ACC112 (cell line): ENCODE measurements around the gene MDH1.
"Not testable (repeated sequence)": the region's sequence is repeated elsewhere in the genome, so short reads cannot be mapped to it uniquely, and the experiment has no call there.

Source experiments
- H2AFZ ChIP-seq: fragments of 200-600 bp; sonication (generic); one replicate; pipeline ENCODE4 v1.6.0; 2017; ENCODE audit warnings: antibody characterized with exemption, low read length; ENCODE audit not compliant: unreplicated experiment
- H3K27ac ChIP-seq: fragments of 200-600 bp; sonication (generic); 2 replicates; pipeline ENCODE4 v1.5.1; 2014; ENCODE audit warnings: low read depth, mild to moderate bottlenecking, antibody characterized with exemption, low read length, moderate library complexity
- H3K27me3 ChIP-seq: fragments of 200-600 bp; sonication (generic); 2 replicates; pipeline ENCODE4 v1.6.1; 2014; ENCODE audit warnings: mild to moderate bottlenecking, antibody characterized with exemption, low read length, moderate library complexity, mixed read lengths; ENCODE audit not compliant: insufficient read depth
- H3K36me3 ChIP-seq: fragments of 200-600 bp; sonication (generic); 2 replicates; pipeline ENCODE4 v1.6.1; 2016; ENCODE audit warnings: mild to moderate bottlenecking, antibody characterized with exemption, low read length, moderate library complexity, mixed read lengths; ENCODE audit not compliant: insufficient read depth
- H3K4me1 ChIP-seq: fragments of 200-600 bp; sonication (generic); one replicate; pipeline ENCODE4 v1.6.1; 2016; ENCODE audit warnings: low read length, mixed read lengths; ENCODE audit not compliant: insufficient read depth, unreplicated experiment, control insufficient read depth
- H3K4me3 ChIP-seq: fragments of 200-600 bp; sonication (generic); 2 replicates; pipeline ENCODE4 v1.5.1; 2014; ENCODE audit warnings: mild to moderate bottlenecking, low read depth, low read length
- H3K79me2 ChIP-seq: fragments of 200-600 bp; sonication (generic); one replicate; pipeline ENCODE4 v1.6.0; 2016; ENCODE audit warnings: low read length; ENCODE audit not compliant: control insufficient read depth, unreplicated experiment, insufficient read depth

Gene MDH1

DNA sequence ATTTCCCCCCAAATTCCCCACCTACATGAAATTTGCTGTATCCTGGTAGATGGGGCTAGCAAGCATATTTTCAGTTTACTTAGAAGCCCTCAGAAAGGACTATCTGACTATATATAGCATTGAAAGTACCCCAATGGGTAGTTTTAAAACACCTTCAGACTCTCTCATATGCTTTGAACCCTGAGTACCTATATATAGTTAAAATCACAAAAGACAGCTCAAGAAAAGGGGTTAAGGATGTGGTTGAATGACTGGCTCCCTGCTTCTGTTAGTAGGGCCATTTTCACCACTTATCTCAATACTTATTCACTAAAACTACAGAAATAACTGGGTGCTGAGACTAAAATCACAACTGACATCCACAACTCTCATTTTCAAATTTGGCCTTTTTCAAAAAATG, 19.0 kb upstream of the MDH1 start:
- Histone ChIP-seq H3K4me1 (no peaks in the 10 kb centered on the region), H3K36me3 (no peaks in the 10 kb centered on the region), H3K79me2 (no peaks in the 10 kb centered on the region), H3K4me3 (no peak overlapping the region), H3K27me3 (no peaks in the 10 kb centered on the region), H2AFZ (no peak overlapping the region), H3K27ac (no peak overlapping the region)

GRCh38 chr2:63571291-63571690, 17.5 kb upstream of the MDH1 start:
- Histone ChIP-seq H3K36me3 (no peaks in the 10 kb centered on the region), H3K4me1 (no peaks in the 10 kb centered on the region), H2AFZ (no peak overlapping the region), H3K4me3 (no peak overlapping the region), H3K79me2 (no peaks in the 10 kb centered on the region), H3K27ac (no peak overlapping the region), H3K27me3 (no peaks in the 10 kb centered on the region)

GRCh38 chr2:63572001-63572400, 16.8 kb upstream of the MDH1 start:
- Histone ChIP-seq H3K36me3 (no peaks in the 10 kb centered on the region), H3K4me3 (no peak overlapping the region), H2AFZ (no peak overlapping the region), H3K79me2 (no peaks in the 10 kb centered on the region), H3K4me1 (no peaks in the 10 kb centered on the region), H3K27me3 (no peaks in the 10 kb centered on the region), H3K27ac (no peak overlapping the region)

DNA sequence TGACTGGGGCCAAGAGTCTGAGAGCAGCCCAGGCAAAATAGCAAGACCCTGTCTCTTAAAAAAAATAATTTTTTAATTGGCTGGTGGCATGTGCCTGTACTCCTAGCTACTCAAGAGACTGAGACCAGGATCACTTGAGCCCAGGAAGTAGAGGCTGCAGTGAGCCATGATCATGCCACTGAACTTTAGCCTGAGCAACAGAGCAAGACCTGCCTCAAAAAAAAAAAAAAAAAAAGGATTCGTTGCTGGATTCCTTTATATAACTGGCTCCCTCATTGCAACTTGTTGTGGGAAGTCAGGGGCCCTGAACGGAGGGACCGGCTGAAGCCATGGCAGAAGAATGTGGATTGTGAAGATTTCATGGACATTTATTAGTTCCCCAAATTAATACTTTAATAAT, 15.7 kb upstream of the MDH1 start:
- H2AFZ ChIP-seq, H3K27ac ChIP-seq, H3K4me1 ChIP-seq: not testable (repeated sequence)

DNA sequence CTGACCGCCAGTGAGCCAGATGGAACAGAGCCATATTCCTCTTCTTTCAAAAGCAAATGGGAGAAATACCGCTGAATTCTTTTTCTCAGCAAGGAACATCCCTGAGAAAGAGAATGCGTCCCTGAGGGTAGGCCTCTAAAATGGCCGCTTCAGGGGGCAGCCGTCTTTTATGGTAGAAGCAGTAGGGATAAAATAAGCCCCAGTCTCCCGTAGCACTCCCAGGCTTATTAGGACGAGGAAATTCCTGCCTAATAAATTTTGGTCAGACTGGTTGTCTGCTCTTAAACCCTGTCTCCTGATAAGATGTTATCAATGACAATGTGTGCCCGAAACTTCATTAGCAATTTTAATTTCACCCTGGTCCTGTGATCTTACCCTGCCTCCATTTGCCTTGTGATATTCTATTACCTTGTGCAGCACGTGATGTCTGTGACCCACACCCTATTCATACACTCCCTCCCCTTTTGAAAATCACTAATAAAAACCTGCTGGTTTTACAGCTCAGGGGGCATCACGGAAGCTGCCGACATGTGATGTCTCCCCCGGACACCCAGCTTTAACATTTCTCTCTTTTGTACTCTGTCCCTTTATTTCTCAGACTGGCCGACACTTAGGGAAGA, 14.9 kb upstream of the MDH1 start:
- H3K4me3 ChIP-seq, H3K36me3 ChIP-seq, H3K27ac ChIP-seq, H3K27me3 ChIP-seq, H3K79me2 ChIP-seq, H3K4me1 ChIP-seq, H2AFZ ChIP-seq: not testable (repeated sequence)

More for the DNA sequence above, 15.7 kb upstream of the MDH1 start:
- H3K4me3 ChIP-seq, H3K79me2 ChIP-seq, H3K36me3 ChIP-seq, H3K27me3 ChIP-seq: not testable (repeated sequence)

DNA sequence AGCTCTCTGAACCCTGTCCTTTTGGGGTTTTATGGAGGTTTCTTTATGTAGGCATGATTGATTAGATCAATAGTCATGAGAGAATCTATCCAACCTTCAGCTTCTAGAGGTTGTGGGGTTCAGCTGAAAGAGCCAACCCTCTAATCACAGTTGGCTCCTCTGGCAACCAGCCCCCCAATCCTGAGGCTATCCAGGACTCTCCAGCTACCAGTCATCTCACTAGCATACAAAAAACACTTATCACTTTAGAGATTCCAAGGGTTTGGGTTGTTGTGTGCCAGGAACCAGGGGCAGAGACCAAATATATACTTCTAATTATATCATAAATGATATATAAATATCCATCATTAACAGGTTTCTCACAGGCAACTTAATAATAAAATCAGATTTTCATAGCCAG, 12.2 kb upstream of the MDH1 start:
- Histone ChIP-seq H3K79me2 (peaks cover 6% of the 10 kb centered on the region), H2AFZ (no peak overlapping the region)

DNA sequence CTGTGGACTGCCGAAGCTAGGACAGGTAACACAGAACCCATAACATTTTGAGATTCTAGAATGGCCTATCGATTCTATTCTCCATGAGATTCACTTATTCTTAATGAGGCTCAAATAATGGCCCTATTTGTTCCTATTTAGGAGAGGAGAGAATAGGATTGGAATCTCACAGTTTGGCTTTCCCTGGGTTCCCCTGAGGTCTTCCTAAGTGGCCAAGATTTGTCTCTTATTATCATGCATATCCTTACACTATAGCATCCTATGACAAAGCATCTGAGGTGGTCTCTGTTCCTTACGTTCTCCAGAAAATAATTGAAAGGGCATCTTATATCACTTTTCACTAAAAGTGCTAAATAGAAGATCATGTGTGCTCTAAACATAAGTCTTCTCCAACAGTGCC, 10.0 kb upstream of the MDH1 start:
- Histone ChIP-seq H3K27ac (no peak overlapping the region), H2AFZ (no peak overlapping the region), H3K27me3 (no peaks in the 10 kb centered on the region), H3K4me3 (no peak overlapping the region), H3K4me1 (peaks cover 7% of the 10 kb centered on the region), H3K79me2 (peaks cover 6% of the 10 kb centered on the region), H3K36me3 (no peaks in the 10 kb centered on the region)

More for the DNA sequence above, 12.2 kb upstream of the MDH1 start:
- H3K4me3 ChIP-seq: no peak overlapping the region
- no peaks in the 10 kb centered on the region for H3K36me3 ChIP-seq
- H3K27me3 ChIP-seq: no peaks in the 10 kb centered on the region
- H3K4me1 ChIP-seq: peaks cover 4% of the 10 kb centered on the region
- H3K27ac ChIP-seq: no peak overlapping the region

DNA sequence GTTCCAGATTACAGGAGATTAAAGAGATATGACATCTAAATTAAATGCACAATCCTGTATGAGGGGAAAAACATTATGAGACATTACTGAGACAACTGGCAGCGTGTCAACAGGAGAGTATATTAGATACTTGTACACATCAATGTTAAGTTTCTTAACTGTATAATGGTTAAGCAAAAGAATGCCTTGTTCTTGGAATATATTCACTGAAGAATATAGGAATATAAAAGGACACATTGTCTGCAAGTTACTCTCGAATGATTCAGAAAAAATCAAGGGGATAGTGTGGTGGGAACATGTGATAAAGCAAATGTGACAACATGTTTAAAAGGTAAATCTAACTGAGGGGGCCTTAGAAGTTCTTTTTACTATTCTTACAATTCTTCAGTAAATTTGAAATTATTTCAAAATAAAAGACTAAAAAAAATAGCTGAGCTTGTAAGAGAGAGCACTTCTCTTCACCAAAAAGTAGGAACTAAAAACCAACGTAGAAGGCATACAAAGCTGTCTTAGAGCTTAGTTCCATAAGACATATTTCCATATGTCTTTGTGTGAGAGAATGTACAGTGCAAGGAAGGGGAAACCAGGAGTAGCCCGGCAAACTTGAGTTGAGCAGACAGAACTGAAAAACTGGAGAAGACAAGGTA, 8.0 kb upstream of the MDH1 start:
- no peaks in the 10 kb centered on the region for H3K27me3 ChIP-seq
- no peaks in the 10 kb centered on the region for H3K36me3 ChIP-seq
- H3K4me3 ChIP-seq: peak overlapping the region; percentile 34
- peaks cover 7% of the 10 kb centered on the region for H3K4me1 ChIP-seq
- H3K27ac ChIP-seq: peak overlapping the region; percentile 54
- peaks cover 6% of the 10 kb centered on the region for H3K79me2 ChIP-seq
- peak overlapping the region; percentile 30 for H2AFZ ChIP-seq

DNA sequence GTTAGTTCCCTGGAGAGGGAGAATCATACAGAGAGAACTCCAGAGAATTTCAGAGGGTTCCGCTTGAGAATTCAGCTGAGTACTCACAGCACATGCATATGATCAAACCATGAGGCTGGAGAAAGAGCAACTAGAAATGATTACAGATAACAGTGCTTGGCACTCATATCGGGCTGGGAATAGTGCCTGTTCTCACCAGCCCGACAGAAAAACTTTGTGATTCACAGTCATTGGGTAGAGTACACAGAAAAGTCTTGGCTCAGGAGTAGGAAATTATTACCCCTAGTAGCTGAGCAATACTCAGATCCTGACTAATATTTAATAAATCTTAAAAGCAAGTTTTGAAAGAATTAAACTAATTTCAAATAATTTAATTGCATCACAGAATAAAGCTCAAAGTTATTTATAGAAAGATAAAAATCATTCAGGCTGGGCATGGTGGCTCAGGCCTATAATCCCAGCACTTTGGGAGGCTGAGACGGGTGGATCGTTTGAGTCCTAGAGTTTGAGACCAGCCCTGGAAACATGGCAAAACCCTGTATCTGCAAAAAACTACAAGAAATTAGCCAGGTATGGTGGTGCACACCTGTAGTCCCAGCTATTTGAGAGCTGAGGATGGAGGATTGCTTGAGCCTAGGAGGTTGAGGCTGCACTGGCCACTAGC, 7.3 kb upstream of the MDH1 start:
- peak overlapping the region; percentile 54 for H3K27ac ChIP-seq
- peaks cover 12% of the 10 kb centered on the region for H3K4me1 ChIP-seq
- peaks cover 10% of the 10 kb centered on the region for H3K79me2 ChIP-seq
- peak overlapping the region; percentile 34 for H3K4me3 ChIP-seq
- H2AFZ ChIP-seq: peak overlapping the region; percentile 30
- no peaks in the 10 kb centered on the region for H3K36me3 ChIP-seq
- H3K27me3 ChIP-seq: no peaks in the 10 kb centered on the region

- no peaks in the 10 kb centered on the region for H3K27me3 ChIP-seq
- peaks cover 21% of the 10 kb centered on the region for H3K4me1 ChIP-seq
- no peak overlapping the region for H3K4me3 ChIP-seq
- no peaks in the 10 kb centered on the region for H3K36me3 ChIP-seq
- H3K27ac ChIP-seq: no peak overlapping the region
- H2AFZ ChIP-seq: no peak overlapping the region
- H3K79me2 ChIP-seq: peaks cover 24% of the 10 kb centered on the region
Observed at GRCh38 chr2:63582873-63583272, 5.9 kb upstream of the MDH1 start.
